BJ (cell line): ENCODE results near the gene S100A6. TPM values are rescaled to one million over a fixed set of nuclear protein-coding genes. Genes with fewer than 3 reads are reported as not detected.

Experiments used
- CTCF ChIA-PET: fragments of 350-600 bp; formaldehyde crosslinking; extraction: SDS; loops from one replicate; lab custom pipeline; 2021; ENCODE audit warnings: antibody characterized with exemption, inconsistent platforms; lab: Yijun Ruan, JAX
- POLR2A ChIA-PET: fragments of 300-600 bp; sonication (Branson Sonifier 250); formaldehyde crosslinking; extraction: SDS; loops from one replicate; lab custom pipeline; 2021; ENCODE audit warnings: antibody characterized with exemption; lab: Charles Lee
- DNase-seq: peaks from one replicate; pipeline ENCODE4 v3.0.0-alpha.2; 2011; ENCODE audit warnings: low read depth
- H3K27me3 ChIP-seq: 2 replicates; pipeline ENCODE4 v1.6.0; 2011; ENCODE audit warnings: low read length; ENCODE audit not compliant: control insufficient read depth, insufficient read depth
- H3K36me3 ChIP-seq: 2 replicates; pipeline ENCODE4 v1.5.1; 2011; ENCODE audit warnings: low read length; ENCODE audit not compliant: control insufficient read depth, insufficient read depth
- H3K4me3 ChIP-seq: 2 replicates; pipeline ENCODE4 v1.5.1; 2011; ENCODE audit warnings: low read depth, mild to moderate bottlenecking, control low read depth, low read length
- polyA plus RNA-seq: library from polyadenylated mRNA; depleted of rRNA; stranded (reverse); fragments of >200 nt; gene quantifications from 2 replicates; pipeline ENCODE4 v1.2.3, GENCODE V29; 2011
- TF ChIP-seq, protein P1 (sequence below): IDR thresholded peaks from 2 replicates; pipeline ENCODE4 v1.5.1; 2011; ENCODE audit warnings: low read depth, mild to moderate bottlenecking, control low read depth, inconsistent platforms, low read length, moderate library complexity; ENCODE audit not compliant: insufficient read depth

Gene S100A6
- polyA plus RNA-seq, 1 experiment = 1,308 TPM

GRCh38 chr1:153567621-153568366 lies 32.0 kb upstream of the S100A6 start:
- TF ChIP-seq, protein P1, sequence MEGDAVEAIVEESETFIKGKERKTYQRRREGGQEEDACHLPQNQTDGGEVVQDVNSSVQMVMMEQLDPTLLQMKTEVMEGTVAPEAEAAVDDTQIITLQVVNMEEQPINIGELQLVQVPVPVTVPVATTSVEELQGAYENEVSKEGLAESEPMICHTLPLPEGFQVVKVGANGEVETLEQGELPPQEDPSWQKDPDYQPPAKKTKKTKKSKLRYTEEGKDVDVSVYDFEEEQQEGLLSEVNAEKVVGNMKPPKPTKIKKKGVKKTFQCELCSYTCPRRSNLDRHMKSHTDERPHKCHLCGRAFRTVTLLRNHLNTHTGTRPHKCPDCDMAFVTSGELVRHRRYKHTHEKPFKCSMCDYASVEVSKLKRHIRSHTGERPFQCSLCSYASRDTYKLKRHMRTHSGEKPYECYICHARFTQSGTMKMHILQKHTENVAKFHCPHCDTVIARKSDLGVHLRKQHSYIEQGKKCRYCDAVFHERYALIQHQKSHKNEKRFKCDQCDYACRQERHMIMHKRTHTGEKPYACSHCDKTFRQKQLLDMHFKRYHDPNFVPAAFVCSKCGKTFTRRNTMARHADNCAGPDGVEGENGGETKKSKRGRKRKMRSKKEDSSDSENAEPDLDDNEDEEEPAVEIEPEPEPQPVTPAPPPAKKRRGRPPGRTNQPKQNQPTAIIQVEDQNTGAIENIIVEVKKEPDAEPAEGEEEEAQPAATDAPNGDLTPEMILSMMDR = no peak
- no peak for DNase-seq
- POLR2A ChIA-PET = interaction anchor here (0.6 to 1.3 kb wide), 3 partner anchors 35 to 59 kb away, joined by 3 to 9 read pairs (median 3); partner anchors contain the start of gene S100A13
- Histone ChIP-seq H3K4me3 (no peak overlapping the region), H3K27me3 (no peaks in the 10 kb centered on the region), H3K36me3 (no peaks in the 10 kb centered on the region)
- CTCF ChIA-PET = interaction anchor here (0.6 to 6.5 kb wide), 25 partner anchors 10 to 422 kb away, joined by 3 to 223 read pairs (median 4); partner anchors contain the start of genes S100A13, S100A14, S100A16 and S100A3

DNA sequence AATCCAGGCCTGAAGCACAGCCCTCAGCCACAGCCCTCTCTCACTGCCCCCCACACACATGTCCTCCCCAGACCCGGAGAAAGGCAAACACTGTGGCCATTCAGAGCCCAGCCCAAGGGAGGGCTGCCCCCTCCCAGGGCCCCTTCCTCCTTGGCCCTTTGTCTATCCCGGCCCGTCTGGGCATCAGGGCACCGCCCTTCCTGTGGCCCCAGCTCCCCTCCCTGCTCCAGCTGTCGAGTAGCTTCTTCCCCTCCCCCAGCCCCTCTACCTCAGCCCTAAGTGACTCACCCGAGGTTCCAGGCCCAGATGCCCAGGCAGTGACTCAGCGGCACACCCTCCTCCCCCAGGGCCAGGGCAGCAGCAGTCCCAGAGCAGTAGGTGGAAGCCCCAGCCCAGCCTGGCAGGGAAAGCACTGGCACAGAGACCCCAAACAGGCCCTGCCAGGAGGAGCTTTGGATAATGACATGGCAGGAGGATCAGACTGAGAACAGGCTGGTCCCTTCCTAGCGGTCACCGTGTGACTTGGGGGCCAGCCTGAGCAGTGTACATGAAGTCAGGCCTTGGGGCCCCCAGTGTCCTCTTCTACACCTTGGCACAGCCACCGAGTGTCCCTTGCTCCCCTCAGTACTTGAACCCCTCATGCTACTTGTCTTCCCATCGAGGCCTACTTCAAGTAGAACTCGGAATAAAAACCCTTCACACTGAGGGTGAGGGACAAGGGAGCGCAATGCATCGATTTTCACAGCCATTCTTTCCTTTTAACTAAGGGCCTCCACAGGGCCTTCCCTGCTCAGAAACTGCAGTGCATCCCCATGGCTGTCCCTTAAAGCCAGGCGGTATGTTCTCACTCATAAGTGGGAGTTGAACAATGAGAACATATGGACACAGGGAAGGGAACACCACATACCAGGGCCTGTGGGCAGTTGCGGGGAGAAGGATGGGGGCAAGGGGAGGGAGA lies 30.9 kb upstream of the S100A6 start:
- TF ChIP-seq, protein P1 = no peak
- peak; percentile 89 for DNase-seq
- CTCF ChIA-PET = interaction anchor here (0.7 to 5.6 kb wide), 12 partner anchors 10 to 188 kb away, joined by 3 to 65 read pairs (median 6); partner anchors contain the start of genes S100A13, S100A5 and S100A6
- H3K36me3 ChIP-seq = no peaks in the 10 kb centered on the region
- no peak overlapping the region for H3K4me3 ChIP-seq
- POLR2A ChIA-PET = interaction anchor here (0.5 to 1.5 kb wide), 7 partner anchors 10 to 60 kb away, joined by 3 to 16 read pairs (median 5); partner anchors contain the start of genes S100A4 and S100A6
- H3K27me3 ChIP-seq = no peaks in the 10 kb centered on the region

DNA sequence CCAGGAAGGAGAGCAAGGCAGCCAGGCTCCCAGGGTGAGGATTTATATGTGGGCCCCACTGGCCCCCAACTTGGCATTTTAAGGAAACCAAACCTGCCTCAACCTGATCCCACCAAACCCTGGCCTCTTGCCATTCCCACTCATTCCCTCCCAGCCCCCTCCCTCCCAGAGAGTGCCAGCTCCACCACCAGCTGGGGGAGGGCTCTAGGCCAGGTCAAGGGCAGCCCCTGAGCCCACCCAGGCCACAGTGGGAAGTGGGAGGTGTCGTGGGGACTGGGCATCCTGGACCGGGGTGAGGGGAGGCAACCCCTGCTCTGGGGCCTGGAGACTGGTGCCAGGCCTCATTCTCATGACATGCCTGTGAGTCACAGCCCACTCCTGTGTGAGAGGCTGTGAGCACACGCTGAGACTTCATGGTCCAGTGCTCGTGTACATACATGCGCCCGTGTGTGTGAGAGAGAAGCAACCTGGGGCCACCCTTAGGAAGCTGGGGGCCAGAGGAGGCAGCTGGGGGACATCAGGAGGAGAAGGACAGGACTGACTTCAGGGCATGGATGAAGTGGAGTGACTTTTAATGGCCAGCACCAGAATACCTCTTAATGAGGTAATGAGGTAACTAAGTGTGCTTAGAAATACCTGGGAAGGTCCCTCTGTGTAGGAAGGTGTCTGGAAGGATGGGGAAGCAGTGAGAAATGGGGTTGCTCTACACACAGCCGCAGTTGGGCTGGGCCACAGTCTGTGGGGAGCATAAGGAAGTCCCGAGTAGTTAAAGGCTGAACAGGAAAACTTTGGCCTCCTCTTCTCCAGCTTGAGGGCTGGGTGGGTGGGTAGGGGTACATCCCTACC lies 30.0 kb upstream of the S100A6 start, which contains the start of gene S100A2:
Gene S100A2 (minus strand): TSS at position 316 of the 846 bp plus-strand sequence. CDS start 1,967 bp downstream, outside the sequence.
- Histone ChIP-seq H3K27me3 (no peaks in the 10 kb centered on the region), H3K4me3 (no peak within 1 kb of the TSS), H3K36me3 (no peaks in the 10 kb centered on the region)
- TF ChIP-seq, protein P1 = no peak
- no peak for DNase-seq
- ChIA-PET CTCF (interaction anchor here (0.7 to 5.6 kb wide), 13 partner anchors 9 to 189 kb away, joined by 3 to 65 read pairs (median 6); partner anchors contain the start of genes S100A13, S100A5 and S100A6), POLR2A (interaction anchor here (0.5 to 1.5 kb wide), 7 partner anchors 9 to 61 kb away, joined by 3 to 16 read pairs (median 5); partner anchors contain the start of genes S100A4 and S100A6)

- H3K4me3 ChIP-seq = no peak overlapping the region
- no peaks in the 10 kb centered on the region for H3K36me3 ChIP-seq
- DNase-seq = no peak
- ChIA-PET POLR2A (interaction anchor here (0.6 to 1.3 kb wide), 2 partner anchors 30 to 31 kb away, joined by 3 to 4 read pairs; no protein-coding TSS in a partner anchor), CTCF (interaction anchor here (0.8 to 5.6 kb wide), 5 partner anchors 10 to 69 kb away, joined by 3 to 65 read pairs (median 9); partner anchors contain the start of gene S100A6)
- no peaks in the 10 kb centered on the region for H3K27me3 ChIP-seq
- TF ChIP-seq, protein P1 = no peak
Observed at GRCh38 chr1:153563991-153564390, 28.2 kb upstream of the S100A6 start.
